Fibroblast of skin of abdomen (primary cell): ENCODE data around the gene TRIM9.
"Not testable (repeated sequence)": the region's sequence is repeated elsewhere in the genome, so short reads cannot be mapped to it uniquely, and the experiment has no call there.

ENCODE experiments used
- DNase-seq: peaks from one replicate; pipeline ENCODE4 v3.0.0-alpha.2; 2013

Gene TRIM9

DNA sequence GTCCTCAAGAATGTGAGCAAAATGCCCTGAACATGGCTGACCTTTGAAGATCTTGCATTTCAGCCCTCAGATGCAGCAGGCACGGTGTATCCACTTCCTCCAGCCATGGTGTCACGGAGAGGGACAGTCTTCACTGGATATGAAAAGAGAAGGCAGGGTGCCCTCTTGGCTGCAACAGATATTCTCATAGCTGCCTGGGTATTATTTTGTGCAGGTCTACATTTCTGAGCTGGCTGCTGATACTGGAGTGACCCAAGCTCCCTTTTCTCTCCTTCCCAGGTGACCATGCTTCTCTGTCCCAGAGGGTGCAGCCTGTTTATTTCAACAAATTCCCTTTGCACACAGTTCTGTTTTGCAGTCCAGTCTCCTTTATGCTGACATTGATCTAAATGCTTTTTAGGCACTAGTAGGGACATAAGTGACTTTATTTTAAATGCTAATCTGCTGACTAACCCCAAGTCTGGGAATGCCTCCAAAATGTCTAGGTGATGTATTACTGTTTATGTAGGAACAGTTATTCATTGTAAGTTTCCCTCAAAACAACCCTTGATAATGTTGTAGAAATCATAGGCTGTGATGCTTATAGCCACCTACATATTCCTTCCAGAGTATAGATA lies 133.2 kb downstream of the TRIM9 start:
- peak; percentile 93 for DNase-seq

- DNase-seq = peak; percentile 39
Measured at GRCh38 chr14:50957296-50957695, 137.6 kb downstream of the TRIM9 start.

- DNase-seq = not testable (repeated sequence)
Measured at GRCh38 chr14:50956421-50956820, 138.5 kb downstream of the TRIM9 start.

GRCh38 chr14:50955373-50956043 lies 139.4 kb downstream of the TRIM9 start:
- DNase-seq = peak; percentile 95

DNA sequence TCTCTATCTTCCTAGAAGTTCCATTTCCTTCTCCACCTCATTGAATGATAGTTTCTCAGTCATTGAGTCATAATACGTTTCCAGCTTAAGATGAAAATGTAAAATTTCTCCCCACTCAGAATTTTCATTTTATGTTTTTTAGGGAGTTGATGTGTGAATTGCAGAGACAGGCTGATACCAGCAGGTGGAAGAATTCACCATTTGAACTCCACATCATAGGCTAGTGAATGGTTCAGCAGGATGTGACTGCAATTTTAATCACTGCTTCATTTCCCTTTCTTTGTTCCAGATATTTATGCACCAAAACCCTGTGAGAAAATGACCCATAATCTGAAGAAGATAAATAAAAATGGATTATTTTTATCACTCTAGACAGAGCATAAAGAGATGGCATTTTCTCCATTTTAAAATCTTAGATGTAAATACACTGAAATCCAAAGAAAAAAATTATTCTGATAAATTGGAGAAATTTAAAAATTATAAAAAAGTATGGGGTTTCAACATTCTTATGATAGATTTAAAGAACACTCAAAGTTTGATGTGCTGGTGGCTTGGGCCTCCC lies 140.0 kb downstream of the TRIM9 start:
- DNase-seq = peak; percentile 56

- no peak for DNase-seq
Measured at GRCh38 chr14:50953502-50953901, 141.4 kb downstream of the TRIM9 start.

DNA sequence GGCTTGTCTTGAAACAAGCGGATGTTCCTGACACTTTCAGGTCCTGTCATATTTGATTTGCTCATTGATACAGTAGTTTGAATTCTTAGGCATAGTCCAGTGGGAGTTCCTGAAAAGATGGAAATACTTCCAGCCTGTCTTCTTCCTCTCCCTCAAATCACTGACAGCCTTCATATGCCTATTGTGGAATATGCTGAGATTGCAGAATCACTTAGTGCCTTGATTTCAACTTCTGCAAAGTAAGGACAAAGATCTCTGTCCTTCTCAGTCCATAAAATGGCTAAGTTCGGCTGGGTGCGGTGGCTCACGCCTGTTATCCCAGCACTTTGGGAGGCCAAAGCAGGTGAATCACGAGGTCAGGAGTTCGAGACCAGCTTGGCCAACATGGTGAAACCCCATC lies 143.9 kb downstream of the TRIM9 start:
- DNase-seq = no peak

GRCh38 chr14:50948205-50948604 lies 146.7 kb downstream of the TRIM9 start:
- DNase-seq = no peak

- DNase-seq = no peak
Measured at GRCh38 chr14:50947446-50947845, 147.5 kb downstream of the TRIM9 start.

DNA sequence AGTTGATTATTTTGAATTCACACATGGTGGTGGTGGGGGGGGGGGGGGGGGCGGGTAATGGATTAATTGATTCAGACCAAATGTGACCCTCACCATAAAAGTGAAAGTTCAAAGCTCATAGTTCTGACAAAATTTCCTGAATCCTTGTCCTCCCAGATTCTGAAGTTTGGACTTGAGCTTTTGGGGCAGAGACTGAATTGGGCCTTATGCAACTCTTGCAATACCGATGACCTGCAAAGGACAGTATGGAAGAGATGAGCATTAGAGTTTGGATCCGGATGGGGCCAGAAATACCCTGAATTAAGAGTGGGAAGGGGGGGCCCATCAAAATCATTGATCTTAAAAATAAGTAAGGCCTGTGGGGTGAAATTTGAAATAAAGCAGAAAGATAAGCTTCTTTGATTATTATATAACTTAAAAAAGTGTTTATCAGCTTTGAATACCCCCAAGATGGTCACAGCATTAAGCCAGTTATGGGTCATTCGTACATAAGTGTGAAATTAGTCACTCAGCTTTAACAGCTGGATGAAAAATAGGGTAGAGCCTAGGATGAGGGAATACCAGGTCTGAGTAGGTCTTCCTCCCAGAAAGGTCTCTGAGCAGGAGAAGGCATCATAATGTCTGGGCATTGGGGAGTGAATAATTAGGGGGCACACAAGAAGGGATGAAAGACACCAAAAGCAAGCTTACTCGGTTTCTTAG lies 148.5 kb downstream of the TRIM9 start:
- no peak for DNase-seq

DNA sequence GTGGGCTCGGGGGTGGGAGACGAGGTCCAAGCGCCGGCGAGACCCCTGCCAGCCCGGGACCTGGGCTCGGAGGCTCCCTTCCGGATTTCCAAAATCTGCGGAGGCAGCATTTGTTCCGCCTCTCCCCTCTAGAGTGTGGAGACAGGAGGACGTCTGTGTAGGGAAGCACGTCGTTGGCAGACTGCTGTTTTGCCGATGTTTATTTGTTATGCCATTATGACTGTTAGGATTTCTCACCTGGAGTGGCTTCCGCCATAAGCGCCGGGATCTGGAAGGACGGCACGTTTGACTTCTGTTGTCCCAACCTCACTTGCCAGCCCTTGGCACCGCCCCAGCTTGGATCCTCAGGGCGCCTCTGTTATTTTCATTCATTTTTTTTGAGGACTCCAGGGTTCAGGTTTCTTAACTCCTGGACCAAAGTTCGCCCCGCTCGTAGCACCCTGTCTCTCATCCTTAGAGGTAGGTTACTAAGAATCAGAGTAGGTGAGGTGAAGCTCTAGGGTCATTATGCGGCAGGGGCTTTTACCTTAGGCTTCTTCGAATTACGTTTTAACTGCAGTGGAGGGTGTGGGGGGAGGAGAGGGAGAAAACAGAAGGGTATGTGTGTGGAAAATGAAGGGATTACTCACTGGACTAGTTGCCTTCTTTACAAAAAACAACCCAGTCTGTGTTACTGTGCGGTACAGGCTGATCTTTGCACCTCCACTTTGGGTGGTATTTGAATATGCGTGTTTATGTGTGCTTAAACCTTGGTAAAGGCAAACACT lies 150.1 kb downstream of the TRIM9 start:
- no peak for DNase-seq

DNA sequence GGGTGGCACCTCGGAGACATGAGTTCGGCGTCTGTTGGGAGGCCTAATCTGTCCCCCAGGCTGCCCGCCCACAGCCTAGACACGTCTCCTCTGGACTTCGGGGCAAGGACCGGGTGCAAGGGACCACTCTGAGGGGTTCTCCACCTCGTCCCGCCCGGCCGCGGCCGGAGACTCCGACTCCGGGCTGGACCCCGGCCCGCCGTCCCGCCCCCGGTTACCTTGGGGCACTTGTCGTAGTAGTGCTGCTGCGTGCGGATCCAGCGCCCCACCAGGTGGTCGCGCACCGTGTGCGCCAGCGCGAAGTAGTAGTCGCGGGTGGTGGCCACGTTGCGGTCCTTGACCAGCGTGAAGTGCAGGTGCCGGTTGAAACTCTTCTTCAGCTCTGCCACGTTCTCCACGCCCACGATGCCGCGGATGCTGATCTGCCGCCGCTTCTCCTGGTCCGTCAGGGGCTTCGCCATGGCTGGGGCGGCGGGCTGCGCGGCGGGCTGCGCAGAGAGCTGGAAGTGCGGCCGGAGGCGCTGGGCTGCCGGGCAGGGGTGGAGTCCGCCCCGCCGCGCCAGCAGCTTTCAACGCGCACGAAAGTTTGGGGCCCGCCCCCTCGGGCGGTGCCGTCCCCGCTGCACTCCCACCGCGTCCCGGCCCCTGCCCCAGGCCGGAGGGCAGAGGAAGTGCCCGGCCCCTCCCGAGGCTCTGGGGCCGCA lies 150.8 kb downstream of the TRIM9 start, which contains the start of gene PYGL:
Gene PYGL (minus strand): TSS at position 541 of the 704 bp plus-strand sequence. CDS start 80 bp downstream, at position 461.
- peak; percentile 65 for DNase-seq

- DNase-seq = no peak
Measured at GRCh38 chr14:50943261-50943942, 151.5 kb downstream of the TRIM9 start.

DNA sequence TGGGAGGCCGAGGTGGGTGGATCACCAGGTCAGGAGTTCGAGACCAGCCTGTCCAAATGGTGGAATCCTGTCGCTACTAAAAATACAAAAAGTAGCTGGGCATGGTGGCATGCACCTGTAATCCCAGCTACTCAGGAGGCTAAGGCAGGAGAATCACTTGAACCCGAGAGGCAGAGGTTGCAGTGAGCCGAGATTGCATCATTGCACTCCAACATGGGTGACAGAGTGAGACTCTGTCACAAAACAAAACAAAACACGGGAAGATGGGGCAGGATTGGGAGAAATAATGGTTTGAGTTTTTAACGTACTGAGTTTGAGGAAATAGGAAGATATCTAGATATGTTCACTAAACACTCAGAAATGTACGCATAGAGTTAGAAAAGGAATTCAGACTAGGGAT lies 153.3 kb downstream of the TRIM9 start:
- not testable (repeated sequence) for DNase-seq

- DNase-seq = peak; percentile 78
Measured at GRCh38 chr14:50941151-50941550, 153.8 kb downstream of the TRIM9 start.

- no peak for DNase-seq
Measured at GRCh38 chr14:50937800-50938199, 157.1 kb downstream of the TRIM9 start.

- peak; percentile 64 for DNase-seq
Measured at GRCh38 chr14:50937325-50937724, 157.6 kb downstream of the TRIM9 start.

DNA sequence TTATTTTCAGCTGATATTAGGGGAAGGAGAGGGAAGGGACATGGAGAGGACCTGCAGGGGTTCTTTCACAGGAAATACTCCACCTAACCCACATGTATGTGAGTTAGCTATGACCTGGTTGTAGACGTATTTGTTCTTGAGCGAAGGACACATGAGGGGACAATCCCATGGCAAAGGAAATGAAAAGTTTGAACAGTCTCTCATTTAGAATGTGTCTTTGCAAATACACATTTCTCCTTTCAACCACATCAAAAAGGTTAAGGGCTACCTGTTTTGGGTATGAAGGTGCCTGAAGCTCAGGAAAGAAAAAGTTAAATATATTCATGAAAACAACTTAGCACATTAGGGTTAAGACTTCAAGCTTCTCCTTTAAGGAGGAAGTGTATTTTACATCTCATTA lies 158.0 kb downstream of the TRIM9 start:
- no peak for DNase-seq

GRCh38 chr14:50936016-50936340 lies 158.9 kb downstream of the TRIM9 start:
- DNase-seq = no peak

- no peak for DNase-seq
Measured at GRCh38 chr14:50935126-50936015, 159.5 kb downstream of the TRIM9 start.
